Common myeloid progenitor, CD34-positive (primary cell): ENCODE data around the gene CRIM1. TPM values are rescaled to one million over a fixed set of nuclear protein-coding genes. Genes with fewer than 3 reads are reported as not detected.
"Not testable (repeated sequence)": the region's sequence is repeated elsewhere in the genome, so short reads cannot be mapped to it uniquely, and the experiment has no call there.

Experiments used
- CTCF ChIA-PET: fragments of 350-600 bp; sonication (Branson Sonifier 250); formaldehyde crosslinking; loops from one replicate; lab custom pipeline; 2021; ENCODE audit warnings: antibody characterized with exemption; lab: Charles Lee
- POLR2A ChIA-PET: fragments of 350-600 bp; sonication (Branson Sonifier 250); formaldehyde crosslinking; loops from one replicate; lab custom pipeline; 2021; ENCODE audit warnings: antibody characterized with exemption; lab: Charles Lee
- DNase-seq, 3 donors: peaks; one replicate each; pipeline versions ENCODE4 v3.0.0 to v3.0.0-alpha.2; 2013
- H3K27ac ChIP-seq, 2 experiments: 1 replicate in 1 of 2; 2 replicates in 1 of 2; pipeline ENCODE4 v1.7.0; 2013; ENCODE audit warnings: inconsistent platforms in 2 of 2, low read length in 2 of 2, mild to moderate bottlenecking in 2 of 2, low read depth in 1 of 2, moderate library complexity in 1 of 2; ENCODE audit not compliant: severe bottlenecking in 2 of 2, insufficient read depth in 1 of 2, poor library complexity in 1 of 2
- H3K27me3 ChIP-seq, 5 experiments: replicated peaks in 2 of 5; 1 replicate in 3 of 5; 2 replicates in 2 of 5; pipeline versions ENCODE4 v1.6.1 to v1.7.0; 2013; ENCODE audit warnings: low read length in 4 of 5, mild to moderate bottlenecking in 2 of 5, moderate library complexity in 2 of 5, inconsistent platforms in 1 of 5; ENCODE audit not compliant: insufficient read depth in 5 of 5, control insufficient read depth in 4 of 5
- H3K36me3 ChIP-seq, 4 experiments: 1 replicate in 2 of 4; 2 replicates in 2 of 4; pipeline versions ENCODE4 v1.6.1 to v1.7.0; 2013; ENCODE audit warnings: low read length in 3 of 4, control low read depth in 1 of 4, mild to moderate bottlenecking in 1 of 4; ENCODE audit not compliant: control insufficient read depth in 4 of 4, insufficient read depth in 4 of 4
- H3K4me1 ChIP-seq, 4 experiments: 1 replicate in 3 of 4; 2 replicates in 1 of 4; pipeline versions ENCODE4 v1.6.1 to v1.7.1; 2013; ENCODE audit warnings: low read length in 3 of 4, mild to moderate bottlenecking in 3 of 4, control low read depth in 1 of 4, inconsistent platforms in 1 of 4, moderate library complexity in 1 of 4; ENCODE audit not compliant: control insufficient read depth in 4 of 4, insufficient read depth in 4 of 4; ENCODE audit errors: control extremely low read depth in 1 of 4
- H3K4me3 ChIP-seq, 7 experiments: 1 replicate in 4 of 7; 2 replicates in 3 of 7; pipeline versions ENCODE4 v1.5.1 to v1.7.0; 2013; ENCODE audit warnings: mild to moderate bottlenecking in 7 of 7, low read length in 6 of 7, moderate library complexity in 6 of 7, inconsistent platforms in 2 of 7, low read depth in 2 of 7, control low read depth in 1 of 7; ENCODE audit not compliant: insufficient read depth in 4 of 7, control insufficient read depth in 1 of 7; ENCODE audit errors: extremely low read depth in 1 of 7
- H3K9me3 ChIP-seq, 5 experiments: 1 replicate in 4 of 5; 2 replicates in 1 of 5; pipeline versions ENCODE4 v1.6.1 to v1.7.1; 2013; ENCODE audit warnings: low read length in 4 of 5, mild to moderate bottlenecking in 2 of 5, inconsistent platforms in 1 of 5, low read depth in 1 of 5, moderate library complexity in 1 of 5; ENCODE audit not compliant: control insufficient read depth in 4 of 5, insufficient read depth in 2 of 5; ENCODE audit errors: control extremely low read depth in 1 of 5
- WGBS: methylation state at CpG from one replicate; pipeline ENCODE4 v1.1.5; 2013; ENCODE audit not compliant: insufficient coverage; 5-methylcytosine and 5-hydroxymethylcytosine counted together
- polyA plus RNA-seq: library from polyadenylated mRNA; unstranded; fragments of 120-200 nt; gene quantifications from one replicate; pipeline ENCODE4 v1.2.1, GENCODE V29; 2013

The CRIM1 gene, protein sequence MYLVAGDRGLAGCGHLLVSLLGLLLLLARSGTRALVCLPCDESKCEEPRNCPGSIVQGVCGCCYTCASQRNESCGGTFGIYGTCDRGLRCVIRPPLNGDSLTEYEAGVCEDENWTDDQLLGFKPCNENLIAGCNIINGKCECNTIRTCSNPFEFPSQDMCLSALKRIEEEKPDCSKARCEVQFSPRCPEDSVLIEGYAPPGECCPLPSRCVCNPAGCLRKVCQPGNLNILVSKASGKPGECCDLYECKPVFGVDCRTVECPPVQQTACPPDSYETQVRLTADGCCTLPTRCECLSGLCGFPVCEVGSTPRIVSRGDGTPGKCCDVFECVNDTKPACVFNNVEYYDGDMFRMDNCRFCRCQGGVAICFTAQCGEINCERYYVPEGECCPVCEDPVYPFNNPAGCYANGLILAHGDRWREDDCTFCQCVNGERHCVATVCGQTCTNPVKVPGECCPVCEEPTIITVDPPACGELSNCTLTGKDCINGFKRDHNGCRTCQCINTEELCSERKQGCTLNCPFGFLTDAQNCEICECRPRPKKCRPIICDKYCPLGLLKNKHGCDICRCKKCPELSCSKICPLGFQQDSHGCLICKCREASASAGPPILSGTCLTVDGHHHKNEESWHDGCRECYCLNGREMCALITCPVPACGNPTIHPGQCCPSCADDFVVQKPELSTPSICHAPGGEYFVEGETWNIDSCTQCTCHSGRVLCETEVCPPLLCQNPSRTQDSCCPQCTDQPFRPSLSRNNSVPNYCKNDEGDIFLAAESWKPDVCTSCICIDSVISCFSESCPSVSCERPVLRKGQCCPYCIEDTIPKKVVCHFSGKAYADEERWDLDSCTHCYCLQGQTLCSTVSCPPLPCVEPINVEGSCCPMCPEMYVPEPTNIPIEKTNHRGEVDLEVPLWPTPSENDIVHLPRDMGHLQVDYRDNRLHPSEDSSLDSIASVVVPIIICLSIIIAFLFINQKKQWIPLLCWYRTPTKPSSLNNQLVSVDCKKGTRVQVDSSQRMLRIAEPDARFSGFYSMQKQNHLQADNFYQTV
- polyA plus RNA-seq = 10.3 TPM

DNA sequence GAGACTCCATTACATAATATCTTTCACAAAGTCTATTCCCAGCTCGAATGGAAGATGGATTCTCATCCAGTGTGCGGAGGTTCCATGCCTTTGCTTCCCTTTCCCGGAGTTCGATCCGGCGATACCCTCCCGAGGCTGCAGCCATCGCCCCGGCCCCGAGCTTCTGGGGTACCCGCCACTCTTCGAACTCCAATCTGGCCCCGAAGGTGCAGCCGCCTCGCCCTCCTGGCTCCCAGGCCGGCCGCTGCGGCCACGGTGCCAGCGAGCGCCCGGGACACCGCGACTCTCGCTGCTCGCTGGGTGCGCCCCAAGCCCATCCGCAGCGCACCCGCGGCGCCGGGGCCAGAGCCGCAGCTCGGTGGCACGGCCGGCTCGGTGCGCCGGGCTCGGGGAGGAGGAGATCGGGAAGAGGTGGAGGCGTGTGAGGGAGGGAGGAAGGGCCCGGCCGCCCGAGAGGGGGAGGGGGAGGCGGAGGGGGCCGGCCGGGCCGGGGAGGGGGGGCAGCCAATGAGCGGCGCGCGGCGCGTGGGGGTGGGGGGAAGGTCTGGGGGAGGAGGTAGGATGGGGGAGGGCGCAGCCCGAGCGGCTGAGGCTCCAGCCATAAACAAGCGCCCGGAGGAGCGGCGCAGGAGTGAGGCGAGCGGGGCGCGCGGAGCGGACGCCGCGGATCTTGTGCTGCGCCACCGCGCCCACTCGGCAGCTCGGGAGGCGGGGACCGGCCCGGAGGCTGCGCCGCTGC is at the start of gene CRIM1:
Gene CRIM1, plus strand, starts transcription at position 628 of the 739 bp plus-strand sequence. CDS start 515 bp downstream, outside the sequence.
- Histone ChIP-seq H3K4me3 (peak within 1 kb of the TSS; percentile 53 to 79 (median 69)), H3K36me3 (no peaks in the 10 kb centered on the region), H3K27me3 (peaks cover 0 to 5% (median 0%) of the 10 kb centered on the region in 5 experiments), H3K4me1 (peaks cover 10 to 45% (median 34%) of the 10 kb centered on the region in 4 experiments), H3K9me3 (no peaks in the 10 kb centered on the region), H3K27ac (no peak within 1 kb of the TSS)
- ChIA-PET POLR2A (no interaction called here), CTCF (interaction anchor here (0.7 to 1.8 kb wide), 8 partner anchors 8 to 430 kb away, joined by 3 to 6 read pairs (median 4); no protein-coding TSS in a partner anchor)
- peak; percentile 61 to 79 (median 75) for DNase-seq
- under 1% methylated on average over 51 of the region's 82 CpGs for WGBS

DNA sequence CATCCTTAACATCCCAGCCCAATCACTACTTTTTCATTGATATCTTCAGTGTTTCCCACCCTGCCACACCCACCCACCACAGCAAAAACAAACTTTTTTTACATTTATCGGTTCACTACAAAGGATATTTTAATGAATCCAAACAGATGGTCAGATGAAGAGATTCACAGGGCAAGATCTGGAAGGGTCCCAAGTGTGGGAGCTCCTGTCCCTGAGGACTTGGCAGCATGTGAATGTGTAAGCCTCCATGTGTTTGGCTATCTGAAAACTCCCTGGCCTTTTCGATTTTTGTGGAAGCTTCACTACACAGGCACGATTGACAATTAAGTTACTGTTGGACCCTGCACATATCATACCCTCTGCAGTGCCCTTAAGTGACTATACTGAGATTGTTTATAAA is 48.1 kb upstream of the CRIM1 start:
- POLR2A ChIA-PET = no interaction called here
- WGBS = 100% methylated on average over 1 of the region's 3 CpGs
- no peak for DNase-seq
- peaks cover 0 to 3% (median 1%) of the 10 kb centered on the region in 5 experiments for H3K9me3 ChIP-seq
- H3K27me3 ChIP-seq = no peaks in the 10 kb centered on the region
- H3K36me3 ChIP-seq = no peaks in the 10 kb centered on the region
- H3K4me3 ChIP-seq = no peak overlapping the region
- H3K27ac ChIP-seq = no peak overlapping the region
- CTCF ChIA-PET = no interaction called here
- no peaks in the 10 kb centered on the region for H3K4me1 ChIP-seq

DNA sequence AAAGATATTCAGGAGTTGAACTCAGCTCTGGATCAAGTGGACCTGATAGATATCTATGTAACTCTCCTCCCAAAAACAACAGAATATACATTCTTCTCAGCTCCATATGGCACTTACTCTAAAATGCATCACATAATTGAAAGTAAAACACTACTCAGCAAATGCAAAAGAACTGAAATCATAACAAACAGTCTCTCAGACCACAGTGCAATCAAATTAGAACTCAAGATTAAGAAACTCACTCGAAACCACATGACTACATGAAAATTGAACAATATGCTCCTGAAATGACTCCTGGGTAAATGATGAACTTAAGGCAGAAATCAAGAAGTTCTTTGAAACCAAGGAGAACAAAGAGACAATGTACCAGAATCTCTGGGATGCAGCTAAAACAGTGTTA is 45.1 kb upstream of the CRIM1 start:
- POLR2A ChIA-PET, CTCF ChIA-PET: not testable (repeated sequence)

DNA sequence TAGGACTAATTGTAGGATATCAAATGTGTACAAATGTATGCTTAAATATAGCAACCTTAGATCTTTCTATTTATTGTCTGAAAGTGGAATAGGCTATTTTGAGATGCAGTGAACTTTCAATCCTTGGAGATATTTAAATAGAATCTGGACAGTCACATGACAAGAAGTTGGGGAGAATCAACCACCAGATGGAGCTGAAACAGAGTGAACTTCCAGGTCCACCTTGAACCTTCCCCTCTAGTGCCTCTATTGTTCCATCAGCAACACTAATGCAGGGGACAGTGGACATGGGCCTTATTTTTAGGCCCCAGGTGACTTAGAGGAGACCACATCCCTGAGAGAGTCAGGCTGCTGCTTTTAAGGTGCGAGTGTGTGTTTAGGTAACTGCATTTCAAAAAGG is 37.0 kb upstream of the CRIM1 start:
- ChIA-PET POLR2A (no interaction called here), CTCF (no interaction called here)
- Histone ChIP-seq H3K9me3 (peaks cover 0 to 8% (median 3%) of the 10 kb centered on the region in 5 experiments), H3K4me1 (no peaks in the 10 kb centered on the region), H3K36me3 (no peaks in the 10 kb centered on the region), H3K27me3 (peaks cover 0 to 2% (median 0%) of the 10 kb centered on the region in 5 experiments), H3K4me3 (no peak overlapping the region), H3K27ac (no peak overlapping the region)
- DNase-seq = no peak
- 100% methylated on average over 1 of the region's 1 CpG for WGBS

More for the DNA sequence above, 45.1 kb upstream of the CRIM1 start:
- DNase-seq, H3K4me3 ChIP-seq, H3K9me3 ChIP-seq, H3K27me3 ChIP-seq, H3K4me1 ChIP-seq, H3K27ac ChIP-seq, H3K36me3 ChIP-seq: not testable (repeated sequence)
- no CpG with 5 or more reads among the region's 1 CpG for WGBS

DNA sequence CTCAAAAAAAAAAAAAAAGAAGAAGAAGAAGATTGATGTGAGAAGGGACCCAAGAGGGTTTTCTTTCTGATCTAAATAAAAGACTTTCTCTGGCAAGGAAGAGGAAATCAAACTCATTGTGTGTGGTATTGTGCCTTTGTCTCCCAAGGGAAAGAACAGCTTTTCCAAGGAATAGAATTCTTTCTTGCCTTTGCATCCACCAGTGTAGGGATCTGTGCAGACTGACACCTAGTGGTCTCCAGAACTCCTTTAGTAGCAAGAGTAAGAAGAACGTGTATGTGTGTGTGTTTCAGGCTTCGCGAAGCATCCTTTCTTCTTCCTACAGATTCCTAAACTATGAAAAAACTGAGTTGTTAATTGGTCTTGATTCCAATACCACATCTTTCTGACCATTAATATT is 33.5 kb upstream of the CRIM1 start:
- peak in 2 of 3 donors; percentile 14 to 20 for DNase-seq
- H3K27ac ChIP-seq = no peak overlapping the region
- POLR2A ChIA-PET = interaction anchor here (0.6 kb wide), 1 partner anchor 25 kb away, joined by 5 read pairs; no protein-coding TSS in a partner anchor
- WGBS = no CpG with 5 or more reads among the region's 3 CpGs
- H3K4me3 ChIP-seq = no peak overlapping the region
- peaks cover 0 to 2% (median 0%) of the 10 kb centered on the region in 5 experiments for H3K27me3 ChIP-seq
- no peaks in the 10 kb centered on the region for H3K36me3 ChIP-seq
- no peaks in the 10 kb centered on the region for H3K4me1 ChIP-seq
- H3K9me3 ChIP-seq = peaks cover 0 to 3% (median 0%) of the 10 kb centered on the region in 5 experiments
- CTCF ChIA-PET = no interaction called here

DNA sequence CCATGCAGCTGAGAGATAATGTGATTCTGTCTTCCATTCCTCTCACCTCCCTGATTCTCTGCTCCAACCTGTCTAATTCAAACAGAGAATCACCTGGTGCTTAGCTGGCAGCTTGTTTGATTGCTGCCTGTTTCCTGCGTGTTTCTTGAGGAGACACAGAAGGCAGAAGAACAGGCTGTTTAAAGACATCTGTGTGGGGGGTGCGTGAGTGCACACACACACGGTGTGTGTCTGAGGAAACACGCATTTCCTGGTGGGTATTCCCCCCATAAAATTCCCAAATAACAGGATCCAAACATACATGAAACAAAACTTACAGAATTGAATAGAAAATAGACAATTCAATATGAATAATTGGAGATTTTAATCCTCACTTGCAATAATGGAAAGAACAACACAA is 29.3 kb upstream of the CRIM1 start:
- Histone ChIP-seq H3K27me3 (peaks cover 0 to 2% (median 0%) of the 10 kb centered on the region in 5 experiments), H3K36me3 (no peaks in the 10 kb centered on the region), H3K9me3 (peaks cover 0 to 3% (median 0%) of the 10 kb centered on the region in 5 experiments), H3K4me3 (no peak overlapping the region), H3K4me1 (no peaks in the 10 kb centered on the region), H3K27ac (no peak overlapping the region)
- 67% methylated on average over 1 of the region's 4 CpGs for WGBS
- ChIA-PET POLR2A (no interaction called here), CTCF (no interaction called here)
- DNase-seq = peak in 1 of 3 donors; percentile 6
